ACC112 (cell line): ENCODE data around the gene NKAIN1.

Source experiments
- H2AFZ ChIP-seq: fragments of 200-600 bp; sonication (generic); one replicate; pipeline ENCODE4 v1.6.0; 2017; ENCODE audit warnings: antibody characterized with exemption, low read length; ENCODE audit not compliant: unreplicated experiment
- H3K27ac ChIP-seq: fragments of 200-600 bp; sonication (generic); 2 replicates; pipeline ENCODE4 v1.5.1; 2014; ENCODE audit warnings: low read depth, mild to moderate bottlenecking, antibody characterized with exemption, low read length, moderate library complexity
- H3K27me3 ChIP-seq: fragments of 200-600 bp; sonication (generic); 2 replicates; pipeline ENCODE4 v1.6.1; 2014; ENCODE audit warnings: mild to moderate bottlenecking, antibody characterized with exemption, low read length, moderate library complexity, mixed read lengths; ENCODE audit not compliant: insufficient read depth
- H3K36me3 ChIP-seq: fragments of 200-600 bp; sonication (generic); 2 replicates; pipeline ENCODE4 v1.6.1; 2016; ENCODE audit warnings: mild to moderate bottlenecking, antibody characterized with exemption, low read length, moderate library complexity, mixed read lengths; ENCODE audit not compliant: insufficient read depth
- H3K4me1 ChIP-seq: fragments of 200-600 bp; sonication (generic); one replicate; pipeline ENCODE4 v1.6.1; 2016; ENCODE audit warnings: low read length, mixed read lengths; ENCODE audit not compliant: insufficient read depth, unreplicated experiment, control insufficient read depth
- H3K4me3 ChIP-seq: fragments of 200-600 bp; sonication (generic); 2 replicates; pipeline ENCODE4 v1.5.1; 2014; ENCODE audit warnings: mild to moderate bottlenecking, low read depth, low read length
- H3K79me2 ChIP-seq: fragments of 200-600 bp; sonication (generic); one replicate; pipeline ENCODE4 v1.6.0; 2016; ENCODE audit warnings: low read length; ENCODE audit not compliant: control insufficient read depth, unreplicated experiment, insufficient read depth

Gene NKAIN1

DNA sequence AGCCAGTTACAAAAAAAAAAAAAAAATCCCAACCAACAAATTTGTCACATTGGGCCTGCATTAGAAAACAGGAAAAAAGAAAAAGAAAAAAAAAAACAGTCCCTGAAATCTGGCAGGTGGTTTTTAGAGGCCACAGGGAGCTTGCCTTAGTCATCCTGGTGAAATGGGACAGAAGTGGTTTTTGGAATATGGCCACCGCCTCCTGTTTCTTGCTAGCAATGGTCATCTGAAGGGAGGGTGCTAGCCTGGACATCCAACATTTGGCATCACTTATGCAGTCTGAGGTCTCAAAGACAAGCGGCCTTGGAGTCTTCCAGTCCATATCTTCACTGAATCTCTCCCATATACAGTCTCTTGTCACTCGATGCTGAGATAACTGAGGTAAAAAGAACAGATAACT lies 20.1 kb upstream of the NKAIN1 start:
- no peak overlapping the region for H2AFZ ChIP-seq
- H3K79me2 ChIP-seq = no peaks in the 10 kb centered on the region
- no peaks in the 10 kb centered on the region for H3K4me1 ChIP-seq
- peaks cover 16% of the 10 kb centered on the region for H3K36me3 ChIP-seq
- H3K4me3 ChIP-seq = no peak overlapping the region
- H3K27ac ChIP-seq = no peak overlapping the region
- no peaks in the 10 kb centered on the region for H3K27me3 ChIP-seq

DNA sequence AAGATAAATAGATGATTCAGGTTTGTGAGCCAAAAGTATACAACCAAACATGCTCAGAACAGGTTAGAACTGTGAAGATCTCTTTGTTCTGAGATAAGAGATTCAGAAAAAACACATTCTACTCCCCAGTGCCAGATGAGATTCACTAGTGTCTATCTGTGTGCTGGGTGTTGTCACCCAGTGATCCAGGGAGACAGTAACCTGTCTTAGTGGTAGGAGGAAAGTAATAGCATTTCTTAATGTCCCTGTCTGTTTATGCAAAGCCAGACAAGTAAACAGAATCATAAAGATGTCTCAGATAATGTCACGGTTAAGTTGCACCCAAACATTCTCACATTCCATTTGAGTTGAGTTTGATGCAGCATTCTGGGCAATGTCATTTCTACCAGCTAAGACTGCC lies 18.9 kb upstream of the NKAIN1 start:
- H3K27me3 ChIP-seq = no peaks in the 10 kb centered on the region
- no peaks in the 10 kb centered on the region for H3K79me2 ChIP-seq
- no peak overlapping the region for H3K4me3 ChIP-seq
- H2AFZ ChIP-seq = no peak overlapping the region
- H3K4me1 ChIP-seq = no peaks in the 10 kb centered on the region
- no peak overlapping the region for H3K27ac ChIP-seq
- peaks cover 16% of the 10 kb centered on the region for H3K36me3 ChIP-seq

DNA sequence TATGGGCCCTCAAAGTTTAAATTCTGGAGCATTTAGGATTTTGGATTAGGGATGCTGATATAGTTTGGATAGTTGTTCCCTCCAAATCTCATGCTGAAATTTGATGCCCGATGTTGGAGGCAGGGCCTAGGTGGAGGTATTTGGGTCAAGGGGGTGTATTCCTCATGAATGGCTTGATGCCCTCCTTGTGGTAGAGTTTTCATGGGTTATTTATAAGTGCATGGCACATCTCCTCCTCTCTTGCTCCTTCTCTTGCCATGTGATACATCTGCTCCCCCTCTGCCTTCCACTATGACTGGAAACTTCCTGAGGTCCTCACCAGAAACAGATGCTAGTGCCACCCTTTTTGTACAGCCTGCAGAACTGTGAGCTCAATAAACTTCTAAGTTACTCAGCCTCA lies 17.5 kb upstream of the NKAIN1 start:
- Histone ChIP-seq H3K4me1 (no peaks in the 10 kb centered on the region), H3K4me3 (no peak overlapping the region), H2AFZ (no peak overlapping the region), H3K27me3 (no peaks in the 10 kb centered on the region), H3K36me3 (peaks cover 16% of the 10 kb centered on the region), H3K27ac (no peak overlapping the region), H3K79me2 (no peaks in the 10 kb centered on the region)

DNA sequence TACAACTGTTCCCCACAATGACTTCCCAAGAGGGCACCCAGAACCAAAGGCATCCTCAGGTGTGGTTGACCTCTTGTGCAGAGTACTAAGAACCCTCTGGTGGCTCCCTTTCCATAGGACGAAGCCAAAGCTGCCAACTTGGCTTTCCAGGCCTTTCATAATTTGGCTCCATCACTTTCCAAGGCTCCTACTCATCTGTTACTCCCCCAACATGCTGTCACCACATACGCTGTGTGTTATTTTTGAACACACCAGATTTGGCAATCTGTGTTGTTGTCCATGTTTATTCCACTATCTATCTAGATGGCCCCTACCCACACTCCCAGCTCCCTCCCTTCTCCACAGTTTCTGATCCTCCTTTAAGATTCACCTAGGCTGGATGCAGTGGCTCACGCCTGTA lies 10.2 kb upstream of the NKAIN1 start:
- H3K79me2 ChIP-seq = no peaks in the 10 kb centered on the region
- H3K4me3 ChIP-seq = no peak overlapping the region
- H3K27me3 ChIP-seq = no peaks in the 10 kb centered on the region

DNA sequence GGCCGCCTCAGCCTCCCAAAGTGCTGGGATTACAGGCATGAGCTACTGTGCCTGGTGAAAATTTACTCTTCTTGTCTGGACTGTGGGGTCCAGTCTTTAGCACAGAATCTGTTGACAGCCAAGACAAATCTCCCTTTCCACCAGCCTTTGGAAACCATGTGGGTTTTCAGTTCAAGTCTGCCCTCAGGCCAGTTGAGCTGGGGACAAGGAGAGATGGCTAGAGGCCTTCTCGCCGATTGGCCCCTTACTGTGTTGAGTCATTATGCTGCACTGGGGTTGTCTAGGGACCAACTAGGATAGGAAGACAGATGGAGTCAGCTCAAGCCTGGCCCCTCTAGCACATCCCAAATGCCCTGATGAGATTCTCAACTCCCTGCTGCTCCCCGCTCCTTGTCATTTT lies 8.6 kb upstream of the NKAIN1 start:
- no peaks in the 10 kb centered on the region for H3K36me3 ChIP-seq
- H3K4me3 ChIP-seq = no peak overlapping the region
- H3K79me2 ChIP-seq = no peaks in the 10 kb centered on the region

More for the DNA sequence above, 10.2 kb upstream of the NKAIN1 start:
- Histone ChIP-seq H3K4me1 (no peaks in the 10 kb centered on the region), H3K36me3 (no peaks in the 10 kb centered on the region), H3K27ac (no peak overlapping the region), H2AFZ (no peak overlapping the region)

DNA sequence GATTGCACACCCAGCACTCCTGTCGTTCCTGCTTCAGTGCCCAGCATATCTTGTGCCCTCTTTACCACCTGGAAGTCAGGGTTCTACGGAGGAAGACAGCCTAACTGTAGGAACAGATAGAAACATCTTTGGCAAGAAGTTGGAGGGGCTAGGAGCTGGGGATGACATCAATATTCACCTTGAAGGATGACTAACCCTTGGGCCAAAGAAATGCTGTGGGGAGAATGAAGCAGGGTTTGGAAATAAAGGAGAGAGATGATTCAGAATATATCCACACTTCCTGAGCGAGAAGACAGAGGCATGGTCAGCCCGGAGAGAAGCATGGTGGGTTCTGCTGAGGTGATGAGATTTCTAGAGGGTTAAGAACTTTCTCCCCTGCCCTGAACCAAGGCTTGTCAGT lies 4.6 kb upstream of the NKAIN1 start:
- Histone ChIP-seq H3K36me3 (no peaks in the 10 kb centered on the region), H3K4me3 (no peak overlapping the region), H3K27me3 (peaks cover 16% of the 10 kb centered on the region), H3K79me2 (no peaks in the 10 kb centered on the region), H2AFZ (no peak overlapping the region), H3K27ac (no peak overlapping the region), H3K4me1 (peaks cover 7% of the 10 kb centered on the region)

More for the DNA sequence above, 8.6 kb upstream of the NKAIN1 start:
- no peaks in the 10 kb centered on the region for H3K27me3 ChIP-seq
- peaks cover 7% of the 10 kb centered on the region for H3K4me1 ChIP-seq
- no peak overlapping the region for H3K27ac ChIP-seq
- no peak overlapping the region for H2AFZ ChIP-seq

DNA sequence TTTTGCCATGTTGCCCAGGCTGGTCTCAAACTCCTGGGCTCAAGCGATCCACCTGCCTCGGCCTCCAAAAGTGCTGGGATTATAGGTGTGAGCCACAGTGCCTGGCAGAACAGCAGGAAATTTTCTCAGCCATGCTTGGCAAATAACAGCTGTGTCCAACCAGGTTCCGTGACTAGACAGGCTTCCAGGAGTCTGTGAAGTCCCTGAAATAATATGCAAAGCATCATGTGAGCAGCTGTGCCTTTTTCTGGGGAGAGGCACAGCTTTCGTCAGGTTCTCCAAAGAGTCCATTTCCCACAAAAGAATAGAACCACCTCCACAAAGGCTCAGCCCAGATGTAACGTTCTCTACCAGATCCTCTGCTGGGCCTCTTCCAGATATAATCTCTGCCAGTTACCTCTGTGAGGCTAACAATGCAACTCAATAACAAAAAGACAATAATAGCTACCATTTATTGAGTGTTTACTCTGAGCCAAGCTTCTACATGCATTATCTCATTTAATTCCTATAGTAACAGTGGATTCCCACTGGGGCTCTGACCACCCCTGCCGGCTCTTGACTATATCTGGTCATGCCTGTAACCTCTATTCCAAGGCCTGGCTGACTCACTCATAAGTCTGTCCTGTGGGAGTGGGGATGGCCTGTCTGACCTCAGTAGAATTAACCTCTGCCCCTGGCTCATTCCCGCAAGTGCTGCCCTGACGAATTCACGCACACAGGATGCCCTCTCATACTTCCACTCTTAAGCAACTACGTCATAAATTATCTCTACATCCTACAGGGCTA lies 4.0 kb upstream of the NKAIN1 start:
- Histone ChIP-seq H3K4me1 (peaks cover 11% of the 10 kb centered on the region), H3K4me3 (no peak overlapping the region), H3K27ac (no peak overlapping the region), H3K79me2 (no peaks in the 10 kb centered on the region), H2AFZ (no peak overlapping the region), H3K36me3 (no peaks in the 10 kb centered on the region), H3K27me3 (peaks cover 21% of the 10 kb centered on the region)

DNA sequence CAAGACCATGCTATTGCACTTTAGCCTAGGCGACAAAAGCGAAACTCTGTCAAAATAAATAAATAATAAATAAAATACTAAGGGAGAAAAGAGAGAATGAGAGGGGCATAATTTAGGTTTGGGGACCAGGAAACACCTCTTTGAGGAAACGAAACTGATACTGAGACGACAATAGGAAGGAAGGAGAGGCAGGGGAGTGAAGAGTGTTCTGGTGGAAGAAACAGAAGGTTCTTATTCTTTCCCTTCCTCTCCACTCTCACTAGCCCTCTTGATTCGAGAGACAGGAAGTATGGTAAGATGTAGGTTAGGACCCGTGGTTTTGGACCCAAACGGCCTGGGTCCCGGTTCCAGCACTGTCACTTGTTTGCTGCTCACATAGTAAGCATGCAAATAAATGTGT lies 1.6 kb upstream of the NKAIN1 start:
- H3K36me3 ChIP-seq = no peaks in the 10 kb centered on the region
- peaks cover 11% of the 10 kb centered on the region for H3K4me1 ChIP-seq
- no peaks in the 10 kb centered on the region for H3K79me2 ChIP-seq
- no peak overlapping the region for H3K4me3 ChIP-seq
- no peak overlapping the region for H2AFZ ChIP-seq
- no peak overlapping the region for H3K27ac ChIP-seq
- peaks cover 44% of the 10 kb centered on the region for H3K27me3 ChIP-seq

DNA sequence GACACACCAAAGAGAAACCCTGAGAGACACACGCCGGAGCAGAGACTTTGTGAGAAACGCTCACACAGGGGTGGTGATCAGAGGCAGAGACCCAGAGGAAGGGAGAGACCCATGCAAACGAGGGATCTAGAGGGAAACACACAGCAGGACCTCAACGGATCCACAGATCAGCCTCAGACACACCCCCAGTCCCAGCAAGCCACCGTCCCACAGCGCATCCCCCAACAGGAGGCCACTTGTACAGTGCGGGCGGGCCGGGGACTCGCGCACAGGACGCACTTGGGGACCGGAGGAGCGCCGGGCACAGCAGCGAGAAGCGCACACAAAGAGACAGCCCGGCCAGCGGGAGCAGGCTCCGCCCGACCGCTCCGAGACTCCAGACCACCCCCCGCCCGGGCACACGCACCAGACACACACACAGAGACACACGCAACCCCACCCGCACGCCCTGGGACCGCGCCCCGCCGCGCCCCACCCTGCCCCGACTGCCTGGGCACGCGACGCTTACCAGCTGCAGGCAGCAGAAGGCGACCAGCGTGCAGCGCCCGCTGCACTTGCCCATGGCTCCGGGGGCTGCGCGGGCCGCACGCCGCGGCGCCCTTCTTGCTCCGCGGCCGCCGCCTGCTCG lies 587 bp downstream of the NKAIN1 start:
- peaks cover 66% of the 10 kb centered on the region for H3K27me3 ChIP-seq

GRCh38 chr1:31238612-31238985 lies 1.1 kb downstream of the NKAIN1 start:
- Histone ChIP-seq H3K4me3 (peak overlapping the region; percentile 69), H2AFZ (no peak overlapping the region)

More for the DNA sequence above, 587 bp downstream of the NKAIN1 start:
- Histone ChIP-seq H3K79me2 (no peaks in the 10 kb centered on the region), H3K4me1 (peaks cover 11% of the 10 kb centered on the region), H3K4me3 (peak overlapping the region; percentile 69), H2AFZ (no peak overlapping the region), H3K27ac (no peak overlapping the region), H3K36me3 (no peaks in the 10 kb centered on the region)

GRCh38 chr1:31234870-31235269 lies 4.8 kb downstream of the NKAIN1 start:
- H3K79me2 ChIP-seq = no peaks in the 10 kb centered on the region
- no peak overlapping the region for H2AFZ ChIP-seq
- no peak overlapping the region for H3K27ac ChIP-seq
- H3K4me3 ChIP-seq = no peak overlapping the region
- H3K27me3 ChIP-seq = peaks cover 55% of the 10 kb centered on the region
- H3K4me1 ChIP-seq = peaks cover 4% of the 10 kb centered on the region
- no peaks in the 10 kb centered on the region for H3K36me3 ChIP-seq

More at GRCh38 chr1:31238612-31238985, 1.1 kb downstream of the NKAIN1 start:
- no peaks in the 10 kb centered on the region for H3K36me3 ChIP-seq
- H3K27me3 ChIP-seq = peaks cover 70% of the 10 kb centered on the region
- peaks cover 7% of the 10 kb centered on the region for H3K4me1 ChIP-seq
- no peaks in the 10 kb centered on the region for H3K79me2 ChIP-seq
- H3K27ac ChIP-seq = no peak overlapping the region
